WTC11 (cell line): ENCODE measurements around the gene CNN2. TPM values are rescaled to one million over a fixed set of nuclear protein-coding genes. Genes with fewer than 3 reads are reported as not detected.

Source experiments
- ATAC-seq: fragments of 200-7000 bp; cut with Tn5 transposase; 2 replicates; pipeline ENCODE4 v1.10.0; 2021; ENCODE audit warnings: mild to moderate bottlenecking, moderate library complexity
- CTCF ChIA-PET: fragments of 300-600 bp; sonication (Branson Sonifier 250); formaldehyde crosslinking; loops from one replicate; lab custom pipeline; 2021; ENCODE audit warnings: antibody characterized with exemption; lab: Charles Lee
- POLR2A ChIA-PET: fragments of 350-600 bp; sonication (Branson Sonifier 250); formaldehyde crosslinking; loops from one replicate; lab custom pipeline; 2021; ENCODE audit warnings: antibody characterized with exemption; lab: Charles Lee
- DNase-seq: peaks from one replicate; pipeline ENCODE4 v3.0.0; 2021; ENCODE audit warnings: low spot score
- H3K27ac Mint-ChIP-seq: 2 replicates; pipeline ENCODE4 v1.8.0; 2021; ENCODE audit warnings: mixed read lengths
- H3K27me3 Mint-ChIP-seq: 2 replicates; pipeline ENCODE4 v1.8.0; 2021; ENCODE audit warnings: low read depth, mild to moderate bottlenecking, moderate library complexity, mixed read lengths
- H3K36me3 Mint-ChIP-seq: 2 replicates; pipeline ENCODE4 v1.8.0; 2021; ENCODE audit warnings: mixed read lengths
- H3K4me1 Mint-ChIP-seq: 2 replicates; pipeline ENCODE4 v1.8.0; 2022; ENCODE audit warnings: mixed read lengths
- H3K4me3 Mint-ChIP-seq: 2 replicates; pipeline ENCODE4 v1.8.0; 2021; ENCODE audit warnings: mild to moderate bottlenecking, moderate library complexity, mixed read lengths
- H3K9me3 Mint-ChIP-seq: 2 replicates; pipeline ENCODE4 v1.8.0; 2021; ENCODE audit warnings: mixed read lengths
- EMX1 ChIP-seq: fragments of 250-450 bp; sonication (Bioruptor Pico); IDR thresholded peaks from 2 replicates; pipeline ENCODE4 v1.8.0; 2021; ENCODE audit warnings: mild to moderate bottlenecking
- ESRRA ChIP-seq: sonication (generic); formaldehyde crosslinking; IDR thresholded peaks from 2 replicates; pipeline ENCODE4 v1.8.1; 2022; ENCODE audit warnings: mild to moderate bottlenecking, missing genetic modification reagents, borderline replicate concordance
- GABPB1 ChIP-seq: sonication (generic); formaldehyde crosslinking; IDR thresholded peaks from 2 replicates; pipeline ENCODE4 v1.8.1; 2023; ENCODE audit warnings: mild to moderate bottlenecking, missing genetic modification reagents
- IRF2 ChIP-seq: sonication (generic); formaldehyde crosslinking; IDR thresholded peaks from 2 replicates; pipeline ENCODE4 v1.8.0; 2022; ENCODE audit warnings: low read depth, missing genetic modification reagents, borderline replicate concordance
- MAX ChIP-seq: sonication (generic); formaldehyde crosslinking; IDR thresholded peaks from 2 replicates; pipeline ENCODE4 v1.8.0; 2022; ENCODE audit warnings: mild to moderate bottlenecking, missing genetic modification reagents
- MXD4 ChIP-seq: fragments of 250-450 bp; sonication (Bioruptor Pico); IDR thresholded peaks from 2 replicates; pipeline ENCODE4 v1.8.0; 2021; ENCODE audit warnings: mild to moderate bottlenecking, moderate library complexity, borderline replicate concordance
- NFE2L1 ChIP-seq: sonication (generic); formaldehyde crosslinking; IDR thresholded peaks from 2 replicates; pipeline ENCODE4 v1.8.1; 2023; ENCODE audit warnings: missing genetic modification reagents
- NFYB ChIP-seq: sonication (generic); formaldehyde crosslinking; conservative IDR thresholded peaks from 2 replicates; pipeline ENCODE4 v1.8.0; 2022; ENCODE audit warnings: low read depth, missing genetic modification reagents
- NR3C1 ChIP-seq: sonication (generic); formaldehyde crosslinking; conservative IDR thresholded peaks from 2 replicates; pipeline ENCODE4 v1.8.1; 2023; ENCODE audit warnings: low read depth, mild to moderate bottlenecking, missing genetic modification reagents
- PRRX2 ChIP-seq: fragments of 250-450 bp; sonication (Bioruptor Pico); IDR thresholded peaks from 2 replicates; pipeline ENCODE4 v1.8.0; 2021; ENCODE audit warnings: mild to moderate bottlenecking
- SP1 ChIP-seq: sonication (generic); formaldehyde crosslinking; conservative IDR thresholded peaks from 2 replicates; pipeline ENCODE4 v1.8.1; 2022; ENCODE audit warnings: missing genetic modification reagents
- USF2 ChIP-seq: sonication (generic); formaldehyde crosslinking; IDR thresholded peaks from 2 replicates; pipeline ENCODE4 v1.8.1; 2023; ENCODE audit warnings: mild to moderate bottlenecking, missing genetic modification reagents, moderate library complexity
- ZNF121 ChIP-seq: sonication (generic); formaldehyde crosslinking; IDR thresholded peaks from 2 replicates; pipeline ENCODE4 v1.8.0; 2023; ENCODE audit warnings: missing genetic modification reagents
- ZNF416 ChIP-seq: fragments of 250-450 bp; sonication (Bioruptor Pico); IDR thresholded peaks from 2 replicates; pipeline ENCODE4 v1.9.0; 2021; ENCODE audit warnings: mild to moderate bottlenecking, inconsistent platforms
- ZNF423 ChIP-seq: fragments of 250-450 bp; sonication (Bioruptor Pico); IDR thresholded peaks from 2 replicates; pipeline ENCODE4 v2.1.2; 2022; ENCODE audit warnings: mild to moderate bottlenecking, moderate library complexity
- ZNF532 ChIP-seq: fragments of 250-450 bp; sonication (Bioruptor Pico); IDR thresholded peaks from 2 replicates; pipeline ENCODE4 v1.9.0; 2021; ENCODE audit warnings: mild to moderate bottlenecking, borderline replicate concordance
- total RNA-seq: library from RNA; stranded (reverse); gene quantifications from 3 replicates; pipeline ENCODE4 v1.2.3, GENCODE V29; 2021
- TF ChIP-seq, protein P1 (sequence below): sonication (generic); formaldehyde crosslinking; IDR thresholded peaks from 2 replicates; pipeline ENCODE4 v1.8.0; 2023; ENCODE audit warnings: missing genetic modification reagents
- TF ChIP-seq, protein P2 (sequence below): sonication (generic); formaldehyde crosslinking; IDR thresholded peaks from 2 replicates; pipeline ENCODE4 v1.8.1; 2023; ENCODE audit warnings: mild to moderate bottlenecking, moderate library complexity, missing genetic modification reagents
- TF ChIP-seq, protein P3 (sequence below): sonication (generic); formaldehyde crosslinking; IDR thresholded peaks from 2 replicates; pipeline ENCODE4 v1.8.1; 2023; ENCODE audit warnings: mild to moderate bottlenecking, missing genetic modification reagents
- TF ChIP-seq, protein P4 (sequence below): sonication (generic); formaldehyde crosslinking; IDR thresholded peaks from 2 replicates; pipeline ENCODE4 v1.8.0; 2023; ENCODE audit warnings: missing genetic modification reagents, mild to moderate bottlenecking, borderline replicate concordance
- TF ChIP-seq, protein P5 (sequence below): sonication (generic); formaldehyde crosslinking; IDR thresholded peaks from 2 replicates; pipeline ENCODE4 v1.8.0; 2022; ENCODE audit warnings: mild to moderate bottlenecking, missing genetic modification reagents

CNN2 gene
- total RNA-seq, 1 experiment from 2014 or later = 390 TPM

- Mint-ChIP-seq H3K4me3 (peak within 1 kb of the TSS; percentile 83), H3K27ac (peak within 1 kb of the TSS; percentile 100), H3K9me3 (no peaks in the 10 kb centered on the region), H3K36me3 (no peaks in the 10 kb centered on the region), H3K4me1 (peaks cover 25% of the 10 kb centered on the region), H3K27me3 (no peaks in the 10 kb centered on the region)
- ChIA-PET POLR2A (interaction anchor here (0.7 kb wide), 2 partner anchors 19 to 22 kb away, joined by 3 read pairs; partner anchors contain the start of gene ABCA7), CTCF (interaction anchor here (0.6 to 1.8 kb wide), 3 partner anchors 15 to 224 kb away, joined by 3 to 5 read pairs (median 3); no protein-coding TSS in a partner anchor)
- ATAC-seq (peak; percentile 52), DNase-seq (peak; percentile 96)
- TF ChIP-seq SP1 = peak; percentile 76
- TF ChIP-seq PRRX2 (CRISPR knock-in tag) = no peak; the same call in 1 of the 2 replicates
- no peak for TF ChIP-seq ZNF121 (CRISPR knock-in tag)
- peak; percentile 100 for TF ChIP-seq ZNF423 (CRISPR knock-in tag)
- TF ChIP-seq, protein P1, sequence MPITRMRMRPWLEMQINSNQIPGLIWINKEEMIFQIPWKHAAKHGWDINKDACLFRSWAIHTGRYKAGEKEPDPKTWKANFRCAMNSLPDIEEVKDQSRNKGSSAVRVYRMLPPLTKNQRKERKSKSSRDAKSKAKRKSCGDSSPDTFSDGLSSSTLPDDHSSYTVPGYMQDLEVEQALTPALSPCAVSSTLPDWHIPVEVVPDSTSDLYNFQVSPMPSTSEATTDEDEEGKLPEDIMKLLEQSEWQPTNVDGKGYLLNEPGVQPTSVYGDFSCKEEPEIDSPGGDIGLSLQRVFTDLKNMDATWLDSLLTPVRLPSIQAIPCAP (CRISPR knock-in tag) = peak; percentile 39; the same call in 1 of the 2 replicates
- peak; percentile 36; the same call in 1 of the 2 replicates for TF ChIP-seq USF2 (CRISPR knock-in tag)
- TF ChIP-seq ESRRA (CRISPR knock-in tag) = 0 out of 2 replicates have a peak, but pooled peaks have one; percentile 18
- TF ChIP-seq, protein P2, sequence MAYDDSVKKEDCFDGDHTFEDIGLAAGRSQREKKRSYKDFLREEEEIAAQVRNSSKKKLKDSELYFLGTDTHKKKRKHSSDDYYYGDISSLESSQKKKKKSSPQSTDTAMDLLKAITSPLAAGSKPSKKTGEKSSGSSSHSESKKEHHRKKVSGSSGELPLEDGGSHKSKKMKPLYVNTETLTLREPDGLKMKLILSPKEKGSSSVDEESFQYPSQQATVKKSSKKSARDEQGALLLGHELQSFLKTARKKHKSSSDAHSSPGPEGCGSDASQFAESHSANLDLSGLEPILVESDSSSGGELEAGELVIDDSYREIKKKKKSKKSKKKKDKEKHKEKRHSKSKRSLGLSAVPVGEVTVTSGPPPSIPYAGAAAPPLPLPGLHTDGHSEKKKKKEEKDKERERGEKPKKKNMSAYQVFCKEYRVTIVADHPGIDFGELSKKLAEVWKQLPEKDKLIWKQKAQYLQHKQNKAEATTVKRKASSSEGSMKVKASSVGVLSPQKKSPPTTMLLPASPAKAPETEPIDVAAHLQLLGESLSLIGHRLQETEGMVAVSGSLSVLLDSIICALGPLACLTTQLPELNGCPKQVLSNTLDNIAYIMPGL = peak; percentile 36; the same call in 1 of the 2 replicates
- TF ChIP-seq NFYB (CRISPR knock-in tag) = peak; percentile 35; the same call in 1 of the 2 replicates
- TF ChIP-seq IRF2 (CRISPR knock-in tag) = no peak
- peak; percentile 22; the same call in 1 of the 2 replicates for TF ChIP-seq GABPB1
- TF ChIP-seq, protein P3, sequence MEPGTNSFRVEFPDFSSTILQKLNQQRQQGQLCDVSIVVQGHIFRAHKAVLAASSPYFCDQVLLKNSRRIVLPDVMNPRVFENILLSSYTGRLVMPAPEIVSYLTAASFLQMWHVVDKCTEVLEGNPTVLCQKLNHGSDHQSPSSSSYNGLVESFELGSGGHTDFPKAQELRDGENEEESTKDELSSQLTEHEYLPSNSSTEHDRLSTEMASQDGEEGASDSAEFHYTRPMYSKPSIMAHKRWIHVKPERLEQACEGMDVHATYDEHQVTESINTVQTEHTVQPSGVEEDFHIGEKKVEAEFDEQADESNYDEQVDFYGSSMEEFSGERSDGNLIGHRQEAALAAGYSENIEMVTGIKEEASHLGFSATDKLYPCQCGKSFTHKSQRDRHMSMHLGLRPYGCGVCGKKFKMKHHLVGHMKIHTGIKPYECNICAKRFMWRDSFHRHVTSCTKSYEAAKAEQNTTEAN = no peak
- no peak for TF ChIP-seq MXD4
- TF ChIP-seq NFE2L1 (CRISPR knock-in tag) = peak; percentile 19; the same call in 1 of the 2 replicates
- TF ChIP-seq, protein P4, sequence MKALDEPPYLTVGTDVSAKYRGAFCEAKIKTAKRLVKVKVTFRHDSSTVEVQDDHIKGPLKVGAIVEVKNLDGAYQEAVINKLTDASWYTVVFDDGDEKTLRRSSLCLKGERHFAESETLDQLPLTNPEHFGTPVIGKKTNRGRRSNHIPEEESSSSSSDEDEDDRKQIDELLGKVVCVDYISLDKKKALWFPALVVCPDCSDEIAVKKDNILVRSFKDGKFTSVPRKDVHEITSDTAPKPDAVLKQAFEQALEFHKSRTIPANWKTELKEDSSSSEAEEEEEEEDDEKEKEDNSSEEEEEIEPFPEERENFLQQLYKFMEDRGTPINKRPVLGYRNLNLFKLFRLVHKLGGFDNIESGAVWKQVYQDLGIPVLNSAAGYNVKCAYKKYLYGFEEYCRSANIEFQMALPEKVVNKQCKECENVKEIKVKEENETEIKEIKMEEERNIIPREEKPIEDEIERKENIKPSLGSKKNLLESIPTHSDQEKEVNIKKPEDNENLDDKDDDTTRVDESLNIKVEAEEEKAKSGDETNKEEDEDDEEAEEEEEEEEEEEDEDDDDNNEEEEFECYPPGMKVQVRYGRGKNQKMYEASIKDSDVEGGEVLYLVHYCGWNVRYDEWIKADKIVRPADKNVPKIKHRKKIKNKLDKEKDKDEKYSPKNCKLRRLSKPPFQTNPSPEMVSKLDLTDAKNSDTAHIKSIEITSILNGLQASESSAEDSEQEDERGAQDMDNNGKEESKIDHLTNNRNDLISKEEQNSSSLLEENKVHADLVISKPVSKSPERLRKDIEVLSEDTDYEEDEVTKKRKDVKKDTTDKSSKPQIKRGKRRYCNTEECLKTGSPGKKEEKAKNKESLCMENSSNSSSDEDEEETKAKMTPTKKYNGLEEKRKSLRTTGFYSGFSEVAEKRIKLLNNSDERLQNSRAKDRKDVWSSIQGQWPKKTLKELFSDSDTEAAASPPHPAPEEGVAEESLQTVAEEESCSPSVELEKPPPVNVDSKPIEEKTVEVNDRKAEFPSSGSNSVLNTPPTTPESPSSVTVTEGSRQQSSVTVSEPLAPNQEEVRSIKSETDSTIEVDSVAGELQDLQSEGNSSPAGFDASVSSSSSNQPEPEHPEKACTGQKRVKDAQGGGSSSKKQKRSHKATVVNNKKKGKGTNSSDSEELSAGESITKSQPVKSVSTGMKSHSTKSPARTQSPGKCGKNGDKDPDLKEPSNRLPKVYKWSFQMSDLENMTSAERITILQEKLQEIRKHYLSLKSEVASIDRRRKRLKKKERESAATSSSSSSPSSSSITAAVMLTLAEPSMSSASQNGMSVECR = 0 out of 2 replicates have a peak, but pooled peaks have one; percentile 11
- 0 out of 2 replicates have a peak, but pooled peaks have one; percentile 46 for TF ChIP-seq ZNF416
- no peak for TF ChIP-seq EMX1 (CRISPR knock-in tag)
- no peak for TF ChIP-seq ZNF532 (CRISPR knock-in tag)
- TF ChIP-seq MAX (CRISPR knock-in tag) = no peak; the same call in 1 of the 2 replicates
- TF ChIP-seq, protein P5, sequence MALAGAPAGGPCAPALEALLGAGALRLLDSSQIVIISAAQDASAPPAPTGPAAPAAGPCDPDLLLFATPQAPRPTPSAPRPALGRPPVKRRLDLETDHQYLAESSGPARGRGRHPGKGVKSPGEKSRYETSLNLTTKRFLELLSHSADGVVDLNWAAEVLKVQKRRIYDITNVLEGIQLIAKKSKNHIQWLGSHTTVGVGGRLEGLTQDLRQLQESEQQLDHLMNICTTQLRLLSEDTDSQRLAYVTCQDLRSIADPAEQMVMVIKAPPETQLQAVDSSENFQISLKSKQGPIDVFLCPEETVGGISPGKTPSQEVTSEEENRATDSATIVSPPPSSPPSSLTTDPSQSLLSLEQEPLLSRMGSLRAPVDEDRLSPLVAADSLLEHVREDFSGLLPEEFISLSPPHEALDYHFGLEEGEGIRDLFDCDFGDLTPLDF (CRISPR knock-in tag) = no peak
- TF ChIP-seq NR3C1 (CRISPR knock-in tag) = no peak
These were observed 5.5 kb upstream of the CNN2 start, which contains the start of gene TMEM259 for GRCh38 chr19:1020868-1021425. Gene TMEM259 (minus strand): TSS chr19:1021123. CDS start chr19:1020996, 127 bp downstream.
